Posterior vena cava (tissue), 2 donors: ENCODE results near the gene PIAS3. TPM values are rescaled to one million over a fixed set of nuclear protein-coding genes. Genes with fewer than 3 reads are reported as not detected.

ENCODE experiments used
- DNase-seq: peaks from one replicate; pipeline ENCODE4 v3.0.0-alpha.2; 2020; ENCODE audit warnings: low spot score
- intact Hi-C, 2 donors: fragments of 100-400 bp; cut with DNase I; formaldehyde crosslinking; loops; one replicate each; pipeline versions ENCODE4 v1.14.1 to v1.14.2; 2022 to 2023
- total RNA-seq, 2 donors: library from RNA; stranded (reverse); fragmentation: NEBNext Ultra II Directional; extraction: Animal tissue kit (Norgen Biotek cat#: 25700); gene quantifications; one replicate each; pipeline ENCODE4 v1.2.1, GENCODE V29; 2021
- donor health status: DM: yes; HTN: yes; CAD: no.
- donor health status: DM: yes; HTN: yes; CAD: no.

The PIAS3 gene
- total RNA-seq, 2 donors from 2014 or later, result 28.6 to 34.7 TPM

- DNase-seq, result no peak
- intact Hi-C loops, result loop anchor here in 1 of 2 donors (10.0 kb wide), 1 partner anchor 135 kb away; no protein-coding TSS in a partner anchor
Observed at GRCh38 chr1:145879775-145880174, 20.9 kb upstream of the PIAS3 start.

GRCh38 chr1:145878724-145879123, 19.8 kb upstream of the PIAS3 start:
- intact Hi-C loops, result no loop called here
- no peak for DNase-seq

DNA sequence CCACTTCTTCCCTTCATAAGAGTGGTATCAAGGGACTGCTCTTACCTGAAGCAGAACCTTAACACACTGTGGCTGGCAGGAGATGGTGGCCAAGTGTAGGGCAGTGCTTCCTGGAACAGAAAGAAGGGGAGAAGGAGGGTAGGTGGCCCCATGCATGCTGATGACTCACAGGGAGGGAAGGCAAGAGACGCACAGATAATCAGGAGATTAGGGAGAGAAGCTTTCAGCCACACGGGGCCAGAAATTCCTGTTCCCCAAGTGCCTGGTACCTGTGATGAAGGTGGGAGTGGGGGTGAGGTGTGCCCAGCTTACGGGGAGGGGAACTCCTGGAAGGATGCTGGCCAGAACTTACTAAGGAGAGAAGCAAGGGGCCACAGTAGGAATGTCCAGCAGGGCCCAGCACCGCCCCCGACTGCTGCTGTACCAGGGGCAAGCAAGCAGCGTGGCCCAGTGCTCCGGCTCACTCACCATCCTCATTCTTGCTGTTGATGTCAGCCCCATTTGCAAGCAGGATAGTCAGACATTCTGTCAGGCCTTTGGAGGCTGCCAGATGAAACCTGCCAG, 19.1 kb upstream of the PIAS3 start:
- intact Hi-C loops, result no loop called here
- no peak for DNase-seq

DNA sequence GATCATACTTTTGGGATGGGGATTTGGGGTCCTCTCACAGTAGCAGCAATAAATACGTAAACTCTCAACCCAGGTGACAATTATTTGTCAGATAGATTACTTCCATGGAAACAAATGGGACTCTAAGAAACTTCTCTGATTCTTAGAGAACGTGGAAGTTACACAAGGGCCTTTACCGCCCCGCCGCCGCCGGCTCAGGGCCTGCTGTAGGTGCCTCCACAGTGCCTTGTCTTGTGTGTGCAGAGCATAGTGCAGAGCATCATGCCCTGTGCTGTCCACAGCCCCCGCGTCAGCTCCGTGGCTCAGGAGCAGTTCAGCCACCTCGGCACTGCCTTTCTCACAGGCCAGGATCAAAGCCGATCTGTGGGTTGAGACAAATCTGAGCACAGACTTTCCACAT, 15.8 kb upstream of the PIAS3 start:
- DNase-seq, result no peak
- intact Hi-C loops, result no loop called here

GRCh38 chr1:145871994-145872924, 13.4 kb upstream of the PIAS3 start:
- intact Hi-C loops, result no loop called here
- peak; percentile 92 for DNase-seq

DNA sequence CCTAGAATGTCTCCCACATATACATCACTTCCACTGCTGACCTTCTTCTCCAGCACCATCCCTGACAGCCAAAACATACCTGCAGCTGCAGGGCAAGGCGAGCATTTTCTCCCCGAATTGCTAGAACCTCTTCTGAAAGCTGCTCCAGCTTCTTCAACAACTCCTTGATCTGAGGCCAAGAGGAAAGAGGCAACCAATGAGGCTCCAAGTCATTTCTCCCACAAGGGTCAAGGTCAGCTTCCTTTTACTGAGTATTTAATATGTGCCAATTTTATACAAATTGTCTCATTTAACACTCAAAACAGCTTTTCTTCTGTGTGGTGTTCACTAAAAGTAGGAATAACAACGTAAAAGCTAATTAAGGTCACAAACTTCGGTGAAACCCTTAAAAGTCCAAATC, 9.4 kb upstream of the PIAS3 start:
- no peak for DNase-seq
- intact Hi-C loops, result no loop called here

GRCh38 chr1:145863282-145864018, 4.6 kb upstream of the PIAS3 start:
- intact Hi-C loops, result no loop called here
- DNase-seq, result no peak

GRCh38 chr1:145859491-145860023, 676 bp upstream of the PIAS3 start:
- intact Hi-C loops, result loop anchor here in 1 of 2 donors (10.0 kb wide), 2 partner anchors 55 to 155 kb away; partner anchors contain the start of genes ITGA10 and PEX11B
- DNase-seq, result peak; percentile 97

DNA sequence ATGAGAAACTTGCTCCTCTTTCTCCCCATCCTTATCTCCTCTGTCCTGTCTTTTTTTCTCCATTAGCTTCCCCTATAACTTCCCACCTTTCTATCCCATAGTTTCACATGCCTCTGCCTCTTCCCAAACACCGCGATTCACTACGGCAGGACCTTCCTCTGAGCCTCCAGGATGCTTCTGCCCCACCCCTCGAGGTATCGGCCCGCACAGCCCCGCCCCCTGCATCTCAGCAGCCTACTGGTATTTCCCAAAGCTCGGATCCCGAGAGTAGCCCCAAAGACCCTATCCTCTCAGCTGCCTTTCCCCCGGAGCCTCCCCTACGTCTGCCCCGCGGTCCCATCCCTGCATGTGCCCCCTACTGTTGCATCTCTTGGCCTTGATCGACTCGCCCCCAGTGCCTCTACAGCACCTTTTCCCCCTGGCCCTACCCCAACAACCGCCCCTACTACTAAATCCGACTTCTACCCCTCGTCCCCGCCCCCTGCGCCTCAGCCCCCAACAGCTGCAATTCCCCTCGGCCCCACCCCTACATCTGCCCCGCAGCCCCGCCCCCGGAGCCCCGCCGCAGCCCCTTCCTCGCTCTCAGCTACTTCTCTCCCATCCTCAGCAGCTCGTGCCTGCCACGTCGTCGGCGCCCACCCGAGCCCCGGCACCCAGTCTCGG, 512 bp downstream of the PIAS3 start:
- intact Hi-C loops, result loop anchor here in 1 of 2 donors (10.0 kb wide), 2 partner anchors 56 to 156 kb away; partner anchors contain the start of genes ITGA10 and PEX11B
- peak; percentile 85 for DNase-seq

DNA sequence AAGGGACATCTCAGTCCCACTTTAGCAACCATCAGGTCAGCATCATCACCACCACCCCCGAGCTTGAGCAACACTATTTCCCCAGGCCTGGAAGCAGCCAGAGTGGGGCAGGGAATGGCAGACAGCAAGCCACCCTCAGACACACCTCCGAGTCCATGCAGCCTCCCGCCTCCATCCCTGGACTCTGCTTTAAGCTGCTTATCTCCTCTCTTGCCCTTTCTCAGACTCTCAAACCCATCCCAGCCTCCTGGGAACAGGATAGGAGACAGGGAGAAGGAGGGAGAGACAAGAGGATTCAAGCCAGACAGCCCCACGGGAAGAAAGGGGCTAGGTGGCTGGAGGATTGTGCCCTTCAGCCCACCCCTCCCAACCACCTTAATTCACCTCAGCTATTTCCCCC, 1.7 kb downstream of the PIAS3 start:
- no peak for DNase-seq
- intact Hi-C loops, result loop anchor here in 1 of 2 donors (10.0 kb wide), 2 partner anchors 58 to 158 kb away; partner anchors contain the start of genes ITGA10 and PEX11B

DNA sequence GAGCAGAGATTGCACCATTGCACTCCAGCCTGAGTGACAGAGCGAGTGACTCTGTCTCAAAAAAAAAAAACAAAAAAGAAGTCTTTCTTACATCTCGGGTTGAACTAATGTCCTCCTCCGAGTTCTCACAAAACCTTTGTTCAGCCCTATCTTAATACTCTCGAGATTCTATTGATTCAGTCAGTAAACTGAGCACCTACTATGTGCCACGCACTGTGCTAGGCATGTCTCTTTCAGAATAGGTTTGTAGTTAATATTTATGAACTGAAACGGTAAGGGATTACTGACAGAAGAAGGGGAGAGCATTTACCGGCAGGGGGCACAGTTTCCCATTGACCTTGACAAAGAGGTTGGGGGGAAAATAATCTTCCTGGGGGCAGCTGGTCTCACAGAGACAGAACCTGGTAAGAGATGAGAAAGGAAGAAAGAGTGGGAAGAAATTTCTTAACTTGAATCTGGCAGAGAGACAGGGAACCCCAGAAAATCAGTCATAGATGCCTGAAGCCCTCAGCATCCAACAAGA, 3.4 kb downstream of the PIAS3 start:
- intact Hi-C loops, result loop anchor here in 1 of 2 donors (10.0 kb wide), 2 partner anchors 59 to 159 kb away; partner anchors contain the start of genes ITGA10 and PEX11B

GRCh38 chr1:145849356-145850160, 9.3 kb downstream of the PIAS3 start:
- intact Hi-C loops, result loop anchor here in 1 of 2 donors (10.0 kb wide), 2 partner anchors 65 to 165 kb away; partner anchors contain the start of genes ITGA10 and PEX11B
- DNase-seq, result no peak

More for the DNA sequence above, 3.4 kb downstream of the PIAS3 start:
- no peak for DNase-seq

DNA sequence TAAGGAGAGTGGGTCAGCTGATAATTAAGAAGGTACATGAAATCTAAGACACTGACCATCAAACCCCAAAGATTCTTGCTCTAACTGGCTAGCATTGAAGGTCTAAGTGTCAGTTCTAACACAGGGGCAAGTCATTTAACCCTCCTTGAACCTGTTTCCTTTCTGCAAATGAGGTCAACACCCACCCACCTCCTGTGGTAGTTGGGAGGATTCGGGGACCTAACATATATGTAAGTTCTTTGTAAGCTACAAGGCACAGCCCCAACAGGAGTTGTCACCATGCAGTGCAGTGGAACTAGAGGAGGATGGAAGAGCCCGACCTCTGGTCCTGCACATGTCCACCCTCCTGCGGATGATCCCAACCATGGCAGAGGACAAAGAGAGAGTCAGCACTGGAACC, 11.1 kb downstream of the PIAS3 start:
- intact Hi-C loops, result no loop called here
- no peak for DNase-seq

DNA sequence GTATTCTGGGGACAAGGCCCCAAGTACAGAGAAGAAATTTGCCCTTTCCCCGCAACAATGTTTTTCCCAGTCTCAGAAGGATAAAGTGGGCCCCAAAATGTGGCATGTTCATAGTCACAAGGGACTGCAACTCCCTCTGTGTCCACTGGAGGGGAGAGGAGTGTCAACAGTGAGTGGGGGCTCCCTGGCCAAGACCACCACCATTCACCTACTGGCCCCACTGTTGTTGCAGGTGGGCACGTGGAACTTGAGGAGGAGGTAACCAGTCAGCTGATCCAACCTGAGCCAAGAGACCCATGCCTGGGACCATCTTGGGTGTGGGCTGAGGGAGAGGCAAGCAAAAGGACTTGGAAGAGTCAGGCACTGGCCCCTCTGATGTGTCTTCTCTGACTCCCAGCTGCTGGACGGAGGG, 12.7 kb downstream of the PIAS3 start:
- no peak for DNase-seq
- intact Hi-C loops, result no loop called here

GRCh38 chr1:145845514-145846161, 13.2 kb downstream of the PIAS3 start, which contains the start of gene NUDT17:
TSS of gene NUDT17 (plus strand) at chr1:145845630. CDS start at chr1:145845641, 11 bp downstream.
- intact Hi-C loops, result no loop called here
- DNase-seq, result peak; percentile 95

DNA sequence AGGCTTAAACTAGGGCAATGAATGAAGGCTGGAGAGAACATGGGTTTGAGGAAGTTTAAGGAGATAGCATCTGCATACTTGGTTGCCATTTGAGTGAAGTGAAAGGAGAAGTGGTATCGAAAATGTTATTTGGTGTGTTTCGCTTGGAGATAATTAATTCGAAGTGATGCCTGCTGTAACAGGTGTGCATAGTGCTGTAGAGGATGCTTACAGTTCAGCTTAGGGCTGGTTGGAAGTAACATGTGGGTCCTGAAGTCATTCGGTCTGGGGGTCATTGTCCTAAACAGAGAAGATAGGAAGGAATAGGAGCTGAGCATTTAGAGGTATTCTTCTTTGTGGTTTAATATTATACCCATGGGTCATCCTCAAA, 13.8 kb downstream of the PIAS3 start:
- DNase-seq, result no peak
- intact Hi-C loops, result no loop called here

GRCh38 chr1:145843031-145843430, 15.8 kb downstream of the PIAS3 start:
- no peak for DNase-seq
- intact Hi-C loops, result no loop called here
